CD14-positive monocyte (primary cell): ENCODE measurements around the gene GABRG3. TPM values are rescaled to one million over a fixed set of nuclear protein-coding genes. Genes with fewer than 3 reads are reported as not detected.

Experiments used
- DNase-seq, 3 donors: peaks; one replicate each; pipeline ENCODE4 v3.0.0-alpha.2; 2011 to 2022
- H2AFZ ChIP-seq: 2 replicates; pipeline ENCODE4 v1.6.0; 2012; ENCODE audit warnings: mild to moderate bottlenecking, low read depth, low read length, inconsistent platforms; ENCODE audit not compliant: insufficient read depth, poor library complexity, severe bottlenecking
- H3K27ac ChIP-seq, 2 donors: 1 replicate in 1 of 2; 2 replicates in 1 of 2; pipeline ENCODE4 v1.5.1; 2012 to 2013; ENCODE audit warnings: low read length in 2 of 2, control low read depth in 1 of 2, inconsistent platforms in 1 of 2, low read depth in 1 of 2, mild to moderate bottlenecking in 1 of 2
- H3K27me3 ChIP-seq, 2 donors: one replicate each; pipeline versions ENCODE4 v1.6.0 to v1.6.1; 2011 to 2013; ENCODE audit warnings: low read length in 2 of 2; ENCODE audit not compliant: control insufficient read depth in 2 of 2, insufficient read depth in 2 of 2
- H3K36me3 ChIP-seq, 2 donors: replicated peaks in 1 of 2; 1 replicate in 1 of 2; 2 replicates in 1 of 2; pipeline versions ENCODE4 v1.5.1 to v1.6.1; 2012 to 2013; ENCODE audit warnings: low read length in 2 of 2, control low read depth in 1 of 2, inconsistent platforms in 1 of 2, mild to moderate bottlenecking in 1 of 2; ENCODE audit not compliant: insufficient read depth in 2 of 2, control insufficient read depth in 1 of 2
- H3K4me1 ChIP-seq, 2 donors: 1 replicate in 1 of 2; 2 replicates in 1 of 2; pipeline versions ENCODE4 v1.5.1 to v1.6.1; 2012 to 2013; ENCODE audit warnings: low read length in 2 of 2, control low read depth in 1 of 2, inconsistent platforms in 1 of 2, mild to moderate bottlenecking in 1 of 2, moderate library complexity in 1 of 2; ENCODE audit not compliant: insufficient read depth in 2 of 2, control insufficient read depth in 1 of 2
- H3K4me2 ChIP-seq: replicated peaks from 2 replicates; pipeline ENCODE3; 2012; ENCODE audit warnings: low read length, moderate library complexity, mild to moderate bottlenecking; ENCODE audit not compliant: poor library complexity, severe bottlenecking; ENCODE audit errors: extremely low read depth
- H3K4me3 ChIP-seq, 3 experiments: fragments of 200-600 bp in 1 of 3; sonication (generic) in 1 of 3; replicated peaks in 1 of 3; 1 replicate in 2 of 3; 2 replicates in 1 of 3; pipeline ENCODE4 v1.5.1; 2011 to 2013; ENCODE audit warnings: low read length in 3 of 3, mild to moderate bottlenecking in 3 of 3, control low read depth in 2 of 3, low read depth in 2 of 3, inconsistent platforms in 1 of 3, moderate library complexity in 1 of 3
- H3K79me2 ChIP-seq: 2 replicates; pipeline ENCODE4 v1.6.0; 2012; ENCODE audit warnings: mild to moderate bottlenecking, control low read depth, inconsistent platforms, low read length, moderate library complexity; ENCODE audit not compliant: insufficient read depth
- H3K9ac ChIP-seq: 2 replicates; pipeline ENCODE4 v1.6.0; 2017; ENCODE audit warnings: low read length, mild to moderate bottlenecking; ENCODE audit not compliant: insufficient read depth, poor library complexity, severe bottlenecking
- H3K9me3 ChIP-seq, 2 donors: replicated peaks in 1 of 2; 1 replicate in 1 of 2; 2 replicates in 1 of 2; pipeline versions ENCODE4 v1.5.1 to v1.6.1; 2012 to 2013; ENCODE audit warnings: low read length in 2 of 2, control low read depth in 1 of 2; ENCODE audit not compliant: control insufficient read depth in 1 of 2, insufficient read depth in 1 of 2
- H4K20me1 ChIP-seq: 2 replicates; pipeline ENCODE4 v1.6.0; 2012; ENCODE audit warnings: mild to moderate bottlenecking, low read length, control low read depth, moderate library complexity; ENCODE audit not compliant: insufficient read depth
- H3K27ac Mint-ChIP-seq, 7 donors: one replicate each; pipeline ENCODE4 v1.8.0; 2020; ENCODE audit warnings: mild to moderate bottlenecking in 7 of 7, mixed read lengths in 7 of 7, moderate library complexity in 6 of 7, inconsistent platforms in 2 of 7
- H3K27me3 Mint-ChIP-seq, 3 donors: one replicate each; pipeline ENCODE4 v1.8.0; 2021 to 2022; ENCODE audit warnings: low read depth in 3 of 3, mild to moderate bottlenecking in 3 of 3, mixed read lengths in 3 of 3, moderate library complexity in 3 of 3, inconsistent platforms in 1 of 3
- H3K36me3 Mint-ChIP-seq, 2 donors: one replicate each; pipeline ENCODE4 v1.8.0; 2020; ENCODE audit warnings: mixed read lengths in 2 of 2, inconsistent platforms in 1 of 2, mild to moderate bottlenecking in 1 of 2
- H3K4me1 Mint-ChIP-seq: one replicate; pipeline ENCODE4 v1.8.0; 2020; ENCODE audit warnings: mild to moderate bottlenecking, mixed read lengths
- H3K4me3 Mint-ChIP-seq, 2 donors: one replicate each; pipeline ENCODE4 v1.8.0; 2020; ENCODE audit warnings: mild to moderate bottlenecking in 2 of 2, mixed read lengths in 2 of 2, moderate library complexity in 1 of 2
- H3K9me3 Mint-ChIP-seq, 7 donors: one replicate each; pipeline ENCODE4 v1.8.0; 2020 to 2022; ENCODE audit warnings: mixed read lengths in 7 of 7, mild to moderate bottlenecking in 6 of 7, moderate library complexity in 6 of 7, inconsistent platforms in 2 of 7
- CTCF ChIP-seq: fragments of 200-600 bp; IDR thresholded peaks from one replicate; pipeline ENCODE4 v1.8.0; 2022; ENCODE audit warnings: antibody characterized with exemption, mild to moderate bottlenecking
- WGBS: methylation state at CpG from one replicate; pipeline ENCODE4 v1.1.5; 2013; ENCODE audit warnings: missing lambda C conversion rate; ENCODE audit not compliant: insufficient coverage; 5-methylcytosine and 5-hydroxymethylcytosine counted together
- intact Hi-C, 2 donors: fragments of 100-400 bp; cut with micrococcal nuclease; formaldehyde crosslinking; loops; one replicate each; pipeline versions ENCODE4 v1.15.0 to v1.15.1; 2023
- polyA plus RNA-seq, 3 donors: library from polyadenylated mRNA; depleted of rRNA in 1 of 3; unstranded in 2 of 3; stranded (reverse) in 1 of 3; fragments of 300-500 nt in 2 of 3; fragments of >200 nt in 1 of 3; fragmentation: Illumina TruSeq in 2 of 3; gene quantifications; 1 replicate in 2 of 3; 2 replicates in 1 of 3; pipeline ENCODE4 v1.2.3, GENCODE V29; 2012 to 2021

GABRG3 gene
- polyA plus RNA-seq, 3 donors: not detected

- Histone ChIP-seq H4K20me1 (no peaks in the 10 kb centered on the region), H3K36me3 (no peaks in the 10 kb centered on the region), H3K4me3 (no peak overlapping the region), H3K9ac (no peak overlapping the region), H3K27me3 (no peaks in the 10 kb centered on the region), H3K4me1 (no peaks in the 10 kb centered on the region), H3K9me3 (peaks cover 17 to 32% of the 10 kb centered on the region in 2 donors), H3K27ac (no peak overlapping the region), H2AFZ (no peak overlapping the region), H3K79me2 (no peaks in the 10 kb centered on the region), H3K4me2 (no peak overlapping the region)
- no peak overlapping the region for H3K27ac Mint-ChIP-seq
- DNase-seq: no peak
- 71% methylated on average over 1 of the region's 8 CpGs for WGBS
- no peaks in the 10 kb centered on the region for H3K36me3 Mint-ChIP-seq
- intact Hi-C loops: no loop called here
- no peaks in the 10 kb centered on the region for H3K4me1 Mint-ChIP-seq
- TF ChIP-seq CTCF: no peak
- H3K9me3 Mint-ChIP-seq: peaks cover 2 to 30% (median 13%) of the 10 kb centered on the region in 7 donors
- H3K27me3 Mint-ChIP-seq: no peaks in the 10 kb centered on the region
- no peak overlapping the region for H3K4me3 Mint-ChIP-seq
Observed at GRCh38 chr15:27463525-27464088, 492.6 kb downstream of the GABRG3 start.

GRCh38 chr15:27464941-27465612, 494.1 kb downstream of the GABRG3 start:
- H3K4me1 Mint-ChIP-seq: no peaks in the 10 kb centered on the region
- no peaks in the 10 kb centered on the region for H3K27me3 Mint-ChIP-seq
- no peaks in the 10 kb centered on the region for H4K20me1 ChIP-seq
- no peak overlapping the region for H3K9ac ChIP-seq
- no peak overlapping the region for H3K4me2 ChIP-seq
- H3K9me3 ChIP-seq: peaks cover 10 to 26% of the 10 kb centered on the region in 2 donors
- no peak for DNase-seq
- intact Hi-C loops: no loop called here
- H3K4me3 ChIP-seq: no peak overlapping the region
- no peaks in the 10 kb centered on the region for H3K36me3 ChIP-seq
- no peaks in the 10 kb centered on the region for H3K79me2 ChIP-seq
- H3K4me1 ChIP-seq: no peaks in the 10 kb centered on the region
- H3K36me3 Mint-ChIP-seq: no peaks in the 10 kb centered on the region
- peaks cover 0 to 31% (median 8%) of the 10 kb centered on the region in 7 donors for H3K9me3 Mint-ChIP-seq
- H3K4me3 Mint-ChIP-seq: no peak overlapping the region
- H3K27ac ChIP-seq: no peak overlapping the region
- H3K27ac Mint-ChIP-seq: no peak overlapping the region
- no peak for TF ChIP-seq CTCF
- WGBS: 69% methylated on average over 2 of the region's 10 CpGs
- no peak overlapping the region for H2AFZ ChIP-seq
- H3K27me3 ChIP-seq: no peaks in the 10 kb centered on the region
